T-helper 1 cell treated with Interleukin-12 subunit alpha and Interleukin-12 subunit beta and Interleukin-4 antibody, amounts not matched to agents 30 μg/mL and 1 μg/mL, for 36 hours (primary cell): Measurements from ENCODE around the gene HIVEP3.

ENCODE experiments used
- H3K27ac Mint-ChIP-seq: one replicate; pipeline ENCODE4 v1.8.0; 2021; ENCODE audit warnings: mild to moderate bottlenecking, mixed read lengths
- H3K27me3 Mint-ChIP-seq: one replicate; pipeline ENCODE4 v1.8.0; 2021; ENCODE audit warnings: low read depth, mixed read lengths
- H3K36me3 Mint-ChIP-seq: one replicate; pipeline ENCODE4 v1.8.0; 2021; ENCODE audit warnings: low read depth, mixed read lengths
- H3K4me1 Mint-ChIP-seq: one replicate; pipeline ENCODE4 v1.8.0; 2021; ENCODE audit warnings: low read depth, mixed read lengths
- H3K4me3 Mint-ChIP-seq: one replicate; pipeline ENCODE4 v1.8.0; 2021; ENCODE audit warnings: mild to moderate bottlenecking, moderate library complexity, mixed read lengths
- H3K9me3 Mint-ChIP-seq: one replicate; pipeline ENCODE4 v1.8.0; 2021; ENCODE audit warnings: mixed read lengths

Gene HIVEP3

DNA sequence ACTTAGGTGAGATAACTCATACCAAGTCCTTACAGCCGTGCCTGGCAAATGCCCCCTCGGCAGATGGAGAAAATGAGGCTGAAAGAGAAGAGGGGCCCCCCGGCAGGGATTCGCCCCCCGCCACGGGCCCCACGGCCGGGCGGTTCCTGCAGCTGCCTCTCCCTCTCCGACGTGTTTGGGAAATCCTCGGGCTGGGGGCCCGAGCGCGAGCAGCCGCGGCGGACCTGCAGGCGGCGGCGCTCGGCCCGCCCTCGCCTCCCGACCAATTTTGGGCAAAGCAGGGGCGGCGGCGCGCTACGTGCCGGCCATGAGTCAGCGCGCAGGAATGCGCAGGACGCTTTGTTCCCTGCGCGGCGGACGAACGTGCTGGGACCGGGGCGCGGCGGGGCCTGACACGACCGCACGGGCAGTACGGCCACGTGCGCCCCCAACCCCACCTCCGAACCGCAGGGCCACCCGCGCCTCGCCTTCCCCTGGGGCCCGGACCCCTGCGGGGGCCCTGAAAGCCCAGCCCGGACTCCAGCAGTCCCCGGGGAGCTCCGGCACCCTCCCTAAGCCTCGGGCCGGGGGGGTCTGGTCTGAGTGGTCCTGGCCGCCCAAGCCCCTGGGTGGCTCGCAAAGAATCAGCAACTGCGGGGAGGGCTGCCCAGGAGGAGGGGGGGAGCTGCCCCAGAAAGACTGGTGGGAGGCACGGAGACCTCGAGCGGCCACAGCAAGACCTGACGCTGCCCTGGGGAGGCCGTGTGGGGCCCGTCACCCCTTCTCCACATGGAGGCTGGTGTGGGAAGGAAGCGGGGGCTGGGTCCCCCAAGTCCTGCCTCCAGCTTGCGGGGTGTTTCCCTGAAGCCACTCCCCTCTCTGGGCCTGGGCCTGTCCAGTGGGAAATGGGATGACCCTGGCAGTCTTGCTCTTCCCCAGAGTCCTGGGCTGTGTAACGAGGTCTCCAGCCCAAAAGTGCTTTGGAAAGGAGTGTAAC lies 422.4 kb downstream of the HIVEP3 start:
- peaks cover 3% of the 10 kb centered on the region for H3K4me1 Mint-ChIP-seq
- peak overlapping the region; percentile 20 for H3K27ac Mint-ChIP-seq
- H3K4me3 Mint-ChIP-seq, result peak overlapping the region; percentile 42
- no peaks in the 10 kb centered on the region for H3K9me3 Mint-ChIP-seq
- H3K27me3 Mint-ChIP-seq, result peaks cover 6% of the 10 kb centered on the region
- H3K36me3 Mint-ChIP-seq, result no peaks in the 10 kb centered on the region

- H3K9me3 Mint-ChIP-seq, result no peaks in the 10 kb centered on the region
- peak overlapping the region; percentile 42 for H3K4me3 Mint-ChIP-seq
- H3K36me3 Mint-ChIP-seq, result no peaks in the 10 kb centered on the region
- H3K27ac Mint-ChIP-seq, result no peak overlapping the region
- H3K27me3 Mint-ChIP-seq, result peaks cover 6% of the 10 kb centered on the region
- peaks cover 3% of the 10 kb centered on the region for H3K4me1 Mint-ChIP-seq
Observed at GRCh38 chr1:41495210-41495948, 423.3 kb downstream of the HIVEP3 start.

DNA sequence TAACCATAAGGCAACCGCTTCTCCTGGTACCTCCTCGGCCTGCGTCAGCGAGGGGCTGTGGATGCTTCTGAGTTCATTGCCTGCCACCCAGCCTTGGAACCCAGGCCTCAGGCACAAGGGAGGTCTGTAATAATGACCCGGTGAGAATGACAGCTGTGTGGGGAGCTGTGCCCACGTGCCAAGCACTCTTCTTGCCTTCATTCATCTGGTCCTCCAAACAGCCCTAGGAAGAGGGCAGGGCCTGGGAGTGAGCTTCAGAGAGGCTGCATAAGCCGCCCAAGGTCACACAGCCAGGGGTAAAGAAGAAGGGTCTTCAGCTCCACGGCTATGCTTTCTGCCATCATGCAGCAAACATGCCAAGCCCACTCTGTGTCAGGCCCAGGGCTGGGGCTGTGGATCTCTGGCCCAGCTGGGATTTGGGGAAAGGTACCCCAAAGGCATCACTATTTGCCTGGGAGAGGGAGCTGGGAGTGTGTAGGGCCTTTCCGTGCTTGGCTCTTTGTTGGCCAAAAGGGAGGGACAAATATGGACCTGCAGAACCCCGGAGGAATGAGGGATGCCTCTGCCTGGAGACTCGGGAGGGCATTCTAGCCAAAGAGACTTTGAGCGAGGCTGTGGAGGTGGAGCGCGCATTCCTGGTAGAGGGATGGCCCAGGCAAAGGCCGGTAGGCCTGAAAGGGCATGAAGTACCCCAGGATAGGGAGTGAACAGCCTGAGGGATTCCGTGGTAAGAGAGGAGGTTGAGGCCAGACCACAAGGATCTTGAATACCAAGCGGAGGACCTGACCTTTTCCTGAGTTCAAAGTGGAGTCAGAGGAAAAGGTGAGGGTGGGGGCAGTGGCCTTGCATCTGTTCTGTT lies 424.1 kb downstream of the HIVEP3 start:
- Mint-ChIP-seq H3K27me3 (peaks cover 11% of the 10 kb centered on the region), H3K4me3 (no peak overlapping the region), H3K4me1 (peaks cover 3% of the 10 kb centered on the region), H3K36me3 (no peaks in the 10 kb centered on the region), H3K9me3 (no peaks in the 10 kb centered on the region), H3K27ac (no peak overlapping the region)

GRCh38 chr1:41493626-41494350 lies 424.9 kb downstream of the HIVEP3 start:
- Mint-ChIP-seq H3K36me3 (no peaks in the 10 kb centered on the region), H3K4me1 (peaks cover 3% of the 10 kb centered on the region), H3K4me3 (no peak overlapping the region), H3K27me3 (peaks cover 11% of the 10 kb centered on the region), H3K9me3 (no peaks in the 10 kb centered on the region), H3K27ac (no peak overlapping the region)

GRCh38 chr1:41493117-41493536 lies 425.6 kb downstream of the HIVEP3 start:
- Mint-ChIP-seq H3K9me3 (no peaks in the 10 kb centered on the region), H3K27me3 (peaks cover 11% of the 10 kb centered on the region), H3K4me1 (peaks cover 3% of the 10 kb centered on the region), H3K4me3 (no peak overlapping the region), H3K27ac (no peak overlapping the region), H3K36me3 (no peaks in the 10 kb centered on the region)

- H3K27me3 Mint-ChIP-seq, result peaks cover 11% of the 10 kb centered on the region
- H3K36me3 Mint-ChIP-seq, result no peaks in the 10 kb centered on the region
- peaks cover 8% of the 10 kb centered on the region for H3K4me1 Mint-ChIP-seq
- no peak overlapping the region for H3K4me3 Mint-ChIP-seq
- no peaks in the 10 kb centered on the region for H3K9me3 Mint-ChIP-seq
- H3K27ac Mint-ChIP-seq, result no peak overlapping the region
Observed at GRCh38 chr1:41492341-41492848, 426.3 kb downstream of the HIVEP3 start.

DNA sequence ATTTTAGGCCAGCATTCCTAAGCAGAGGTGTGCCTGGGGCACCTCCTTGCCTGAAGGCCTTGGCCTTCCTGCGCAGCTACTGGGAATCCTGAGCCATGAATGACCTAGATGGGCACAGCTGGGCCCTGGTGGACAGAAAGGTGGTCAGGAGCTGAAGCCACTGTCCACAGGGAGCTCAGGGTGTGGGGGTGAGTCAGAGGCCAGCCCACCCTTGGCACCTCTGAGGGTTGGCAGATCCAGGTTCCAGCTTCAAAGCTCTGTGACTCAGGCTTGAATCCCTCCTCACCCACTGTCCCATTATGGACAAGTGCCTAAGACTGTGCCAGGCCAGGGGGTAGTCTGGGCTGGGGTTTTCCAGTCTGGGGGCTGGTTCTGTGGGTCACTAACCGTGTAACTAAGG lies 427.8 kb downstream of the HIVEP3 start:
- Mint-ChIP-seq H3K4me1 (peaks cover 19% of the 10 kb centered on the region), H3K36me3 (no peaks in the 10 kb centered on the region), H3K27ac (no peak overlapping the region), H3K27me3 (peaks cover 19% of the 10 kb centered on the region), H3K9me3 (no peaks in the 10 kb centered on the region), H3K4me3 (no peak overlapping the region)

DNA sequence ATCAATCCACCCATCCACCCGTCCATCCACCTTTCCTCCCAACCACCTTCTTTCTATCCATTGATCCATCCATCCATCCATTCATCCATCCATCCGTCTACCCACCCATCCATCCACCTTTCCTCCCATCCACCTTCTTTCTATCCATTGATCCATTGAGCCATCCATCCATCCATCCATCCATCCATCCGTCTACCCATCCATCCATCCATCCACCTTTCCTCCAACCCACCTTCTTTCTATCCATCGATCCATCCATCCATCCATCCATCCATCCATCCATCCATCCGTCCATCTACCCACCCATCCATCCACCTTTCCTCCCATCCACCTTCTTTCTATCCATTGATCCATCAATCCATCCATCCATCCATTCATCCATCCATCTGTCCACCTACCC lies 429.2 kb downstream of the HIVEP3 start:
- H3K4me3 Mint-ChIP-seq, result no peak overlapping the region
- H3K4me1 Mint-ChIP-seq, result peaks cover 17% of the 10 kb centered on the region
- no peaks in the 10 kb centered on the region for H3K9me3 Mint-ChIP-seq
- no peak overlapping the region for H3K27ac Mint-ChIP-seq
- no peaks in the 10 kb centered on the region for H3K36me3 Mint-ChIP-seq
- H3K27me3 Mint-ChIP-seq, result peaks cover 12% of the 10 kb centered on the region

DNA sequence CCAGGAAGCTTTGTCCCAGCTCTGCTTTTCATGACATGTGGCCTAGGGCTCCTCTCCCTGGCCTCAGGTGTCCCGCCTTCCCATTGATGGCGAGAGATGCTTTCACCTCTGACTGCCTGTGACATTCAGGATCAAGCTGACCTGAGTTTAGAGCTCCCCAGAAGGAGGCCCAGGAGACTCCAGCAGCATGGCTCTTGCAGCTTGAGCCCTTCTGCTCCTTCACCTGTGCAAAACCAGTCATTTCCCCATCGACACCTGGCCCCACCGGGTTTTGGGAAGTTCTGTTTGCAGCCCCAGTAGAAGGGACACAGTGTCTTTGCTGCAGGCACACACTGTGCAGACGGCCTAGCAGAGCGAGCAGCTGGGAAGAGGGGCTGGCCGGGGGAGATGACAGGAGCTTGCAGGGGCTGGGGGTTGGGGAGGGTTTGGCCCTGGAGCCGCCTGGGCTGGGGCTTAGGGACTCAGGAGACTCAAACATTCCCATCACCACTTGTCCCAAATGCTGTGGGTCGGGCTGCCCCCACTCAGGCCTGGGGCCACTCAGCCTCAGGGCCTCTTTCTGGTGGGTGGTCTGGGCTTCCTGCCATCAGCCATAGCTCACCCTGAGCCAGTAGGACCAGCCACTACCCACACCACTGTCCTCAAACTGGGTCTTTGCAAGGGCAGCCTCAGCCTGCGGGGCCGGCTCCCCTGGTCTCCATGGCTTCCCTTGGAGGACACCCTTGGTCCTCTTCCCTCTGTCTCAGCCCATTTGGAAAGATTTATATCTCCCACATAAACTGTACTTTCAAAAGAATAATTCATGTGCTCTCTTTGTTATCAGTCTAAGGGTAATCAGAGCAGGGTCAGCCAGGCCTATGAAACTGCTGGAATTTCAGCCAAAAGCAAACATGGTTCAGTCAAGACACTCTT lies 430.4 kb downstream of the HIVEP3 start:
- Mint-ChIP-seq H3K36me3 (no peaks in the 10 kb centered on the region), H3K4me3 (no peak overlapping the region), H3K9me3 (no peaks in the 10 kb centered on the region), H3K4me1 (peaks cover 17% of the 10 kb centered on the region), H3K27ac (no peak overlapping the region), H3K27me3 (peaks cover 12% of the 10 kb centered on the region)

- no peaks in the 10 kb centered on the region for H3K9me3 Mint-ChIP-seq
- peaks cover 17% of the 10 kb centered on the region for H3K4me1 Mint-ChIP-seq
- H3K4me3 Mint-ChIP-seq, result no peak overlapping the region
- H3K36me3 Mint-ChIP-seq, result no peaks in the 10 kb centered on the region
- peaks cover 12% of the 10 kb centered on the region for H3K27me3 Mint-ChIP-seq
- H3K27ac Mint-ChIP-seq, result peak overlapping the region; percentile 31
Observed at GRCh38 chr1:41487126-41488039, 431.3 kb downstream of the HIVEP3 start.

- Mint-ChIP-seq H3K4me1 (peaks cover 17% of the 10 kb centered on the region), H3K4me3 (peak overlapping the region; percentile 28), H3K9me3 (no peaks in the 10 kb centered on the region), H3K27ac (peak overlapping the region; percentile 57), H3K36me3 (no peaks in the 10 kb centered on the region), H3K27me3 (peaks cover 12% of the 10 kb centered on the region)
Observed at GRCh38 chr1:41486371-41487125, 432.2 kb downstream of the HIVEP3 start.

DNA sequence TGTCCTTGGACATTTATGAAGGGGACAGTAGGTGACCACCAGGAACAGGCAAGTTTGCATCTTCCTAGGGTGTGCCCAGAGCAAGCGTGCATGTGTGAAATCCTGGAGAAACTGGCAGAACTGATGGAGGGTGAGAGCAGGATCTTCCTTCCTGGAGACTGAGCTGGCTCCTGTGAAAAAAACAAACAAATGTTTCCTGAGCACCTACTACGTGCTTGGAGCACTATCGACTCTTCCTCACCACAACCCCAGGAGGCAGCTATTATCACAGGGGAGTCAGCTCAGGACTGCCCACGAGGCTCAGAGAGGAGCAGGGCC lies 432.7 kb downstream of the HIVEP3 start:
- Mint-ChIP-seq H3K27ac (peak overlapping the region; percentile 57), H3K27me3 (peaks cover 12% of the 10 kb centered on the region), H3K4me1 (peaks cover 17% of the 10 kb centered on the region), H3K9me3 (no peaks in the 10 kb centered on the region), H3K36me3 (no peaks in the 10 kb centered on the region), H3K4me3 (no peak overlapping the region)
